Endothelial cell of umbilical vein (primary cell): Measurements from ENCODE around the gene PPHLN1. TPM values are rescaled to one million over a fixed set of nuclear protein-coding genes. Genes with fewer than 3 reads are reported as not detected.
A peak's percentile ranks its signal among the peaks of the same experiment; 100 is the strongest.

Experiments
- BruUV-seq: library from RNA; stranded (reverse); fragments of 400-500 nt; replicated peaks from 2 replicates; lab custom pipeline; 2021; lab: Mats Ljungman, UMichigan
- CTCF ChIA-PET: fragments of 300-600, 350-600 bp; sonication (Branson Sonifier 250); formaldehyde crosslinking; loops from one replicate; lab custom pipeline; 2021; ENCODE audit warnings: antibody characterized with exemption, inconsistent platforms; lab: Charles Lee
- POLR2A ChIA-PET: fragments of 300-600, 350-600 bp; sonication (Branson Sonifier 250); formaldehyde crosslinking; loops from one replicate; lab custom pipeline; 2021; ENCODE audit warnings: antibody characterized with exemption, inconsistent platforms; lab: Charles Lee
- DNase-seq: peaks from one replicate; pipeline ENCODE4 v3.0.0-alpha.2; 2011; ENCODE audit warnings: low read depth, low spot score
- FAIRE-seq: peaks from 2 replicates; lab custom pipeline; 2011; peaks lifted over from hg19 to GRCh38; lab: Jason Lieb, UNC
- H2AFZ ChIP-seq: 2 replicates; pipeline ENCODE4 v1.6.0; 2012; ENCODE audit warnings: low read depth, low read length, control low read depth, inconsistent platforms
- H3K27ac ChIP-seq: 2 replicates; pipeline ENCODE4 v1.5.1; 2011; ENCODE audit warnings: low read depth, mild to moderate bottlenecking, control low read depth, low read length, moderate library complexity; ENCODE audit not compliant: insufficient read depth
- H3K27me3 ChIP-seq, 2 experiments: 2 replicates each; pipeline versions ENCODE4 v1.6.0 to v1.6.1; 2011; ENCODE audit warnings: low read length in 2 of 2, mixed read lengths in 1 of 2; ENCODE audit not compliant: control insufficient read depth in 2 of 2, insufficient read depth in 2 of 2
- H3K36me3 ChIP-seq, 2 experiments: 2 replicates in 1 of 2; 3 replicates in 1 of 2; pipeline ENCODE4 v1.5.1; 2011; ENCODE audit warnings: low read length in 2 of 2, mild to moderate bottlenecking in 1 of 2, moderate library complexity in 1 of 2; ENCODE audit not compliant: control insufficient read depth in 2 of 2, insufficient read depth in 2 of 2; ENCODE audit errors: extremely low read depth in 1 of 2
- H3K4me1 ChIP-seq: 3 replicates; pipeline ENCODE4 v1.5.1; 2011; ENCODE audit warnings: mild to moderate bottlenecking, low read length; ENCODE audit not compliant: control insufficient read depth, insufficient read depth; ENCODE audit errors: extremely low read depth
- H3K4me2 ChIP-seq: 2 replicates; pipeline ENCODE4 v1.6.1; 2011; ENCODE audit warnings: low read length, control low read depth, mixed read lengths; ENCODE audit not compliant: insufficient read depth
- H3K4me3 ChIP-seq, 3 experiments: fragments of 200-600 bp in 1 of 3; sonication (generic), shearing (Covaris generic) in 1 of 3; replicated peaks in 1 of 3; 2 replicates each; pipeline ENCODE4 v1.5.1; 2011 to 2016; ENCODE audit warnings: control low read depth in 3 of 3, low read length in 3 of 3, mild to moderate bottlenecking in 2 of 3, inconsistent platforms in 1 of 3, low read depth in 1 of 3, moderate library complexity in 1 of 3; ENCODE audit not compliant: insufficient read depth in 1 of 3
- H3K79me2 ChIP-seq: 2 replicates; pipeline ENCODE4 v1.6.0; 2012; ENCODE audit warnings: low read length, inconsistent platforms; ENCODE audit not compliant: control insufficient read depth, insufficient read depth
- H3K9ac ChIP-seq: replicated peaks from 2 replicates; pipeline ENCODE3; 2011; ENCODE audit warnings: low read length, control low read depth; ENCODE audit not compliant: insufficient read depth; ENCODE audit errors: extremely low read depth
- H3K9me1 ChIP-seq: replicated peaks from 3 replicates; pipeline ENCODE4 v1.6.0; 2011; ENCODE audit warnings: mild to moderate bottlenecking, low read length; ENCODE audit not compliant: control insufficient read depth, insufficient read depth; ENCODE audit errors: extremely low read depth
- H3K9me3 ChIP-seq: replicated peaks from 2 replicates; pipeline ENCODE4 v1.5.1; 2012; ENCODE audit warnings: low read length, inconsistent platforms; ENCODE audit not compliant: control insufficient read depth, insufficient read depth
- H4K20me1 ChIP-seq: replicated peaks from 2 replicates; pipeline ENCODE3; 2011; ENCODE audit warnings: mild to moderate bottlenecking, low read length; ENCODE audit not compliant: control insufficient read depth, insufficient read depth; ENCODE audit errors: extremely low read depth
- CTCF ChIP-seq, 2 donors: IDR thresholded peaks; 1 replicate in 1 of 2; 2 replicates in 1 of 2; pipeline ENCODE4 v1.5.1; 2011; ENCODE audit warnings: low read length in 2 of 2, mild to moderate bottlenecking in 2 of 2, moderate library complexity in 2 of 2, control low read depth in 1 of 2, inconsistent platforms in 1 of 2, low read depth in 1 of 2; ENCODE audit not compliant: insufficient read depth in 1 of 2; ENCODE audit errors: extremely low read depth in 1 of 2
- EZH2 ChIP-seq: IDR thresholded peaks from 2 replicates; pipeline ENCODE4 v1.6.1; 2012; ENCODE audit warnings: borderline replicate concordance, low read depth, mild to moderate bottlenecking, moderate library complexity, low read length, inconsistent platforms; ENCODE audit not compliant: severe bottlenecking
- FOS ChIP-seq: IDR thresholded peaks from 2 replicates; pipeline ENCODE4 v1.6.1; 2011; ENCODE audit warnings: mild to moderate bottlenecking, low read length, moderate library complexity, borderline replicate concordance; ENCODE audit not compliant: insufficient read depth
- GATA2 ChIP-seq: IDR thresholded peaks from 2 replicates; pipeline ENCODE4 v1.7.0; 2011; ENCODE audit warnings: low read depth, mild to moderate bottlenecking, moderate library complexity, mixed read lengths, low read length; ENCODE audit not compliant: insufficient read length, insufficient read depth
- JUN ChIP-seq: IDR thresholded peaks from 2 replicates; pipeline ENCODE4 v1.6.1; 2011; ENCODE audit warnings: borderline replicate concordance, low read depth; ENCODE audit not compliant: insufficient read length, insufficient read depth
- MAX ChIP-seq: IDR thresholded peaks from 2 replicates; pipeline ENCODE4 v1.6.1; 2011; ENCODE audit not compliant: insufficient read depth, insufficient read length
- MYC ChIP-seq: IDR thresholded peaks from one replicate; pipeline ENCODE4 v1.6.1; 2011; ENCODE audit warnings: mild to moderate bottlenecking, low read depth, low read length
- POLR2A ChIP-seq: IDR thresholded peaks from 2 replicates; pipeline ENCODE4 v1.6.1; 2012; ENCODE audit warnings: low read depth, mild to moderate bottlenecking, control low read depth, low read length
- POLR2AphosphoS5 ChIP-seq: IDR thresholded peaks from 2 replicates; pipeline ENCODE4 v1.6.1; 2012; ENCODE audit warnings: low read depth, mild to moderate bottlenecking, control low read depth, low read length, moderate library complexity; ENCODE audit not compliant: insufficient read depth
- dilution Hi-C: fragments of 300-500 bp; cut with MboI; formaldehyde crosslinking; loops from one replicate; pipeline ENCODE4 v1.15.0; 2019; ENCODE audit warnings: low sequenced_read_pairs; ENCODE audit not compliant: extremely low pct_ligation_motif_present
- intact Hi-C: fragments of 100-400 bp; cut with micrococcal nuclease; formaldehyde crosslinking; loops from one replicate; pipeline ENCODE4 v1.10.0; 2022
- polyA plus RNA-seq, 4 experiments: library from polyadenylated mRNA; depleted of rRNA in 3 of 4; stranded (reverse) in 3 of 4; unstranded in 1 of 4; fragments of >200 nt; gene quantifications; 2 replicates each; pipeline versions ENCODE4 v1.2.1 to v1.2.3, GENCODE V29; 2011 to 2012; ENCODE audit warnings: missing spikeins in 1 of 4
- total RNA-seq: library from RNA; stranded (reverse); gene quantifications from 2 replicates; pipeline ENCODE4 v1.2.3, GENCODE V29; 2021

The PPHLN1 gene
- total and polyA plus RNA-seq, 2 donors (not counting 3 experiments of a cell fraction or from before 2014, with no cell fraction given) = 23.4 to 62.2 TPM

- H2AFZ ChIP-seq = no peak overlapping the region
- TF ChIP-seq EZH2 (no peak), FOS (no peak), POLR2A (no peak), CTCF (IDR thresholded peaks at IDR 0.05; ENCODE audit: extremely low read depth in 1 of 2, insufficient read depth in 1 of 2, low read depth in 1 of 2, low read length in 2 of 2) (no peak), MYC (no peak), MAX (no peak), JUN (no peak), POLR2AphosphoS5 (no peak), GATA2 (no peak)
- H3K4me3 ChIP-seq = no peak overlapping the region
- DNase-seq (peak; percentile 11), FAIRE-seq (peak; percentile 61)
- no TSS peak for BruUV-seq
- dilution Hi-C loops (no loop called here), intact Hi-C loops (no loop called here)
- POLR2A ChIA-PET = no interaction called here
- no peak overlapping the region for H3K9ac ChIP-seq
- H3K9me3 ChIP-seq = no peaks in the 10 kb centered on the region
- H3K4me1 ChIP-seq = peaks cover 7% of the 10 kb centered on the region
- CTCF ChIA-PET = interaction anchor here (1.0 to 3.1 kb wide), 3 partner anchors 11 to 76 kb away, joined by 3 to 19 read pairs (median 4); no protein-coding TSS in a partner anchor
- peak overlapping the region; percentile 17 for H3K4me2 ChIP-seq
- peaks cover 22% of the 10 kb centered on the region for H3K79me2 ChIP-seq
- no peaks in the 10 kb centered on the region for H4K20me1 ChIP-seq
- H3K9me1 ChIP-seq = no peaks in the 10 kb centered on the region
- H3K27ac ChIP-seq = no peak overlapping the region
- no peaks in the 10 kb centered on the region for H3K27me3 ChIP-seq
- peaks cover 2 to 4% of the 10 kb centered on the region in 2 experiments for H3K36me3 ChIP-seq
These were observed 34.9 kb downstream of the PPHLN1 start for GRCh38 chr12:42360747-42361403.
